IMR-90 (cell line): ENCODE data around the gene SHC1.

Source experiments
- RAD21 ChIP-seq: IDR thresholded peaks from 2 replicates; pipeline ENCODE4 v1.6.1; 2012; ENCODE audit warnings: low read length, improper control_type of control experiment
- TF ChIP-seq, protein P1 (sequence below): conservative IDR thresholded peaks from 2 replicates; pipeline ENCODE4 v1.5.1; 2012; ENCODE audit warnings: mild to moderate bottlenecking, low read depth, low read length, improper control_type of control experiment

DNA sequence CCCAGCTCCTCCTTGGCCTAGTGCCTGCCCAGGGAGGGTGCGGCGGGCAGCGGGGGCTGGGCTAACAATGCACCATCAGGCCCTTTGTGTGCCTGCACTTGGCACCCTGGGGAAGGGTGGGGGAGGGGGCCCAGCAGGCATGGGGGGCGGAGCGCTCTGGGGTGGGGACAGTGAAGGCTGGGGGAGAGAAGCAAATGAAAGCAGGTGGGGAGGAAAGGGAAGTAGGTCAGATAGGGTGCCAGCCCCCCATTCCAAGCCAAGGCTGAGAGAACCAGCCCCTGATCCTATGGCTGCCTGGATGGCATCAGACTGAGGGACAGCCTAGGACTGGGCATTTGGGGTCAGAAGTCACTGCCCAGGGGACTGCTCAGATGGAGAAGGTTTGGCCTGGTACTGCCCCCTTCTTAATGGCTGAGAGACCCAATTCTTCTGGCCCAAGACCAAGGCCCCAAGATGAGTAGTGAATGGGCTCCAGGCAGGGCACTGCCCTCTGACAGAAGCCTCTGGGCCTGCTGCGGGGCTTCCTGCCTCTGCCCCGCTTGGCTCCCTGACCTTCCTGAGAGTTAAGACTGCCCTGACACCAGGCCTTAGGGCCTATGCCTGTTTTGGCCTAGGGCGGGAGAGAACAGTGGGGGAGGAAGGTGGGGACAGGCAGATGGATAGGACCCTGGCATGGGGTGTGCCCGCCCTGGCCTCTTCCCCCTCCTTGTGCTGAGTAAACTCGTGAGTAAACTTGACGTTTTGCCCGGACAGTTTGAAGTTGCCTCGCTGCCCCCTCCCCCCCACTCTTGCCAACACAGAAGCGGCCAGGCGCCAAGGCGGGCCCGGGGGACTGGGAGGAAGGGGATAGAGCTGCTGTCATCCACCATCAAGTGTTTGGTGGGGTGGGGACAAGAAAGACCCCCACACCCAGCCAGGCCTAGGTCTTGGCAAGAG lies 34.8 kb upstream of the SHC1 start:
- no peak for TF ChIP-seq RAD21
- TF ChIP-seq, protein P1, sequence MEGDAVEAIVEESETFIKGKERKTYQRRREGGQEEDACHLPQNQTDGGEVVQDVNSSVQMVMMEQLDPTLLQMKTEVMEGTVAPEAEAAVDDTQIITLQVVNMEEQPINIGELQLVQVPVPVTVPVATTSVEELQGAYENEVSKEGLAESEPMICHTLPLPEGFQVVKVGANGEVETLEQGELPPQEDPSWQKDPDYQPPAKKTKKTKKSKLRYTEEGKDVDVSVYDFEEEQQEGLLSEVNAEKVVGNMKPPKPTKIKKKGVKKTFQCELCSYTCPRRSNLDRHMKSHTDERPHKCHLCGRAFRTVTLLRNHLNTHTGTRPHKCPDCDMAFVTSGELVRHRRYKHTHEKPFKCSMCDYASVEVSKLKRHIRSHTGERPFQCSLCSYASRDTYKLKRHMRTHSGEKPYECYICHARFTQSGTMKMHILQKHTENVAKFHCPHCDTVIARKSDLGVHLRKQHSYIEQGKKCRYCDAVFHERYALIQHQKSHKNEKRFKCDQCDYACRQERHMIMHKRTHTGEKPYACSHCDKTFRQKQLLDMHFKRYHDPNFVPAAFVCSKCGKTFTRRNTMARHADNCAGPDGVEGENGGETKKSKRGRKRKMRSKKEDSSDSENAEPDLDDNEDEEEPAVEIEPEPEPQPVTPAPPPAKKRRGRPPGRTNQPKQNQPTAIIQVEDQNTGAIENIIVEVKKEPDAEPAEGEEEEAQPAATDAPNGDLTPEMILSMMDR, result no peak
